GM10847 (cell line): ENCODE data around the gene GLRB.

Experiments
- POLR2A ChIP-seq: IDR thresholded peaks from 2 replicates; pipeline ENCODE4 v1.6.1; 2011; ENCODE audit not compliant: insufficient read length; ENCODE audit errors: extremely low read depth

Gene GLRB

GRCh38 chr4:157075811-157076577 is at the start of gene GLRB:
Gene GLRB, plus strand, starts transcription at chr4:157076150. Its CDS starts 1,875 bp downstream, at chr4:157078025.
- TF ChIP-seq POLR2A: no peak

GRCh38 chr4:157035471-157035870 is 40.5 kb upstream of the GLRB start:
- no peak for TF ChIP-seq POLR2A

GRCh38 chr4:157040405-157040804 is 35.5 kb upstream of the GLRB start:
- no peak for TF ChIP-seq POLR2A

GRCh38 chr4:157043131-157043530 is 32.8 kb upstream of the GLRB start:
- TF ChIP-seq POLR2A: no peak

GRCh38 chr4:157045507-157046127 is 30.3 kb upstream of the GLRB start:
- no peak for TF ChIP-seq POLR2A

- no peak for TF ChIP-seq POLR2A
Measured at GRCh38 chr4:157048248-157048647, 27.7 kb upstream of the GLRB start.

GRCh38 chr4:157050561-157050960 is 25.4 kb upstream of the GLRB start:
- TF ChIP-seq POLR2A: no peak

GRCh38 chr4:157052429-157053040 is 23.4 kb upstream of the GLRB start:
- no peak for TF ChIP-seq POLR2A

GRCh38 chr4:157057218-157057617 is 18.7 kb upstream of the GLRB start:
- no peak for TF ChIP-seq POLR2A

GRCh38 chr4:157072002-157072401 is 3.9 kb upstream of the GLRB start:
- TF ChIP-seq POLR2A: no peak

- TF ChIP-seq POLR2A: no peak
Measured at GRCh38 chr4:157075401-157075800, 549 bp upstream of the GLRB start.

- TF ChIP-seq POLR2A: no peak
Measured at GRCh38 chr4:157076578-157076947, 613 bp downstream of the GLRB start.

GRCh38 chr4:157079441-157079840 is 3.5 kb downstream of the GLRB start:
- TF ChIP-seq POLR2A: no peak

GRCh38 chr4:157080605-157081004 is 4.7 kb downstream of the GLRB start:
- no peak for TF ChIP-seq POLR2A

- no peak for TF ChIP-seq POLR2A
Measured at GRCh38 chr4:157095716-157096115, 19.8 kb downstream of the GLRB start.

- no peak for TF ChIP-seq POLR2A
Measured at GRCh38 chr4:157096439-157096838, 20.5 kb downstream of the GLRB start.
